Activated effector memory CD4-positive, alpha-beta T cell treated with Interleukin-2 at 50 U/mL for 16 hours (primary cell): Measurements from ENCODE around the gene RELN.
"Not testable (repeated sequence)": the region's sequence is repeated elsewhere in the genome, so short reads cannot be mapped to it uniquely, and the experiment has no call there.

Experiments
- DNase-seq: peaks from one replicate; pipeline ENCODE4 v3.0.0-alpha.2; 2020

The RELN gene

GRCh38 chr7:103940382-103941268 lies 48.8 kb downstream of the RELN start:
- no peak for DNase-seq

GRCh38 chr7:103937680-103938079 lies 51.8 kb downstream of the RELN start:
- no peak for DNase-seq

GRCh38 chr7:103936558-103936957 lies 52.9 kb downstream of the RELN start:
- DNase-seq = no peak

GRCh38 chr7:103934508-103934907 lies 55.0 kb downstream of the RELN start:
- no peak for DNase-seq

- no peak for DNase-seq
These were observed 57.1 kb downstream of the RELN start for GRCh38 chr7:103932389-103932788.

- no peak for DNase-seq
These were observed 59.6 kb downstream of the RELN start for GRCh38 chr7:103929901-103930311.

- DNase-seq = no peak
These were observed 60.9 kb downstream of the RELN start for GRCh38 chr7:103928581-103928980.

- no peak for DNase-seq
These were observed 65.3 kb downstream of the RELN start for GRCh38 chr7:103924184-103924583.

- DNase-seq = no peak
These were observed 67.1 kb downstream of the RELN start for GRCh38 chr7:103922407-103922806.

GRCh38 chr7:103921692-103922091 lies 67.8 kb downstream of the RELN start:
- DNase-seq = no peak

GRCh38 chr7:103919272-103919868 lies 70.1 kb downstream of the RELN start:
- DNase-seq = no peak

GRCh38 chr7:103918631-103919271 lies 70.7 kb downstream of the RELN start:
- DNase-seq = no peak

- no peak for DNase-seq
These were observed 73.6 kb downstream of the RELN start for GRCh38 chr7:103915680-103916357.

- no peak for DNase-seq
These were observed 75.1 kb downstream of the RELN start for GRCh38 chr7:103914147-103914899.

GRCh38 chr7:103912891-103913605 lies 76.4 kb downstream of the RELN start:
- no peak for DNase-seq

- not testable (repeated sequence) for DNase-seq
These were observed 78.4 kb downstream of the RELN start for GRCh38 chr7:103911015-103911414.

GRCh38 chr7:103905997-103906396 lies 83.5 kb downstream of the RELN start:
- DNase-seq = no peak

- DNase-seq = no peak
These were observed 86.5 kb downstream of the RELN start for GRCh38 chr7:103902917-103903316.

GRCh38 chr7:103896826-103897225 lies 92.6 kb downstream of the RELN start:
- DNase-seq = not testable (repeated sequence)

- no peak for DNase-seq
These were observed 94.5 kb downstream of the RELN start for GRCh38 chr7:103894656-103895596.

GRCh38 chr7:103893350-103893749 lies 96.1 kb downstream of the RELN start:
- DNase-seq = no peak
